Bronchial epithelial cell (primary cell): Measurements from ENCODE around the gene DNM3. TPM values are rescaled to one million over a fixed set of nuclear protein-coding genes. Genes with fewer than 3 reads are reported as not detected.

Experiments
- DNase-seq: peaks from one replicate; pipeline ENCODE4 v3.0.0-alpha.2; 2010; ENCODE audit warnings: low read depth
- FAIRE-seq: peaks from 2 replicates; lab custom pipeline; 2011; peaks lifted over from hg19 to GRCh38; lab: Jason Lieb, UNC
- H3K27me3 ChIP-seq: 2 replicates; pipeline ENCODE4 v1.5.1; 2011; ENCODE audit warnings: low read length; ENCODE audit not compliant: control insufficient read depth, insufficient read depth
- H3K36me3 ChIP-seq: 2 replicates; pipeline ENCODE4 v1.5.1; 2011; ENCODE audit warnings: low read length; ENCODE audit not compliant: control insufficient read depth, insufficient read depth
- H3K4me3 ChIP-seq: 2 replicates; pipeline ENCODE4 v1.5.1; 2011; ENCODE audit warnings: mild to moderate bottlenecking, low read depth, low read length, control low read depth
- CTCF ChIP-seq: IDR thresholded peaks from 2 replicates; pipeline ENCODE4 v1.5.1; 2011; ENCODE audit warnings: mild to moderate bottlenecking, moderate library complexity, low read length, control low read depth, inconsistent platforms; ENCODE audit not compliant: insufficient read depth, severe bottlenecking
- total RNA-seq: library from RNA; depleted of rRNA; stranded (reverse); fragments of >200 nt; gene quantifications from 2 replicates; pipeline ENCODE4 v1.2.1, GENCODE V29; 2014

The DNM3 gene
- total RNA-seq, 1 donor from 2014 or later: 1.3 TPM

GRCh38 chr1:172453607-172454006 is 612.3 kb downstream of the DNM3 start:
- TF ChIP-seq CTCF: no peak
- no peak for DNase-seq
- no peaks in the 10 kb centered on the region for H3K27me3 ChIP-seq
- H3K4me3 ChIP-seq: no peak overlapping the region
- FAIRE-seq: no peak
- no peaks in the 10 kb centered on the region for H3K36me3 ChIP-seq

- no peak for FAIRE-seq
- TF ChIP-seq CTCF: no peak
- Histone ChIP-seq H3K27me3 (no peaks in the 10 kb centered on the region), H3K4me3 (no peak overlapping the region), H3K36me3 (no peaks in the 10 kb centered on the region)
- DNase-seq: no peak
Observed at GRCh38 chr1:172455451-172455850, 614.2 kb downstream of the DNM3 start.

- H3K4me3 ChIP-seq: no peak overlapping the region
- DNase-seq (no peak), FAIRE-seq (no peak)
- H3K36me3 ChIP-seq: no peaks in the 10 kb centered on the region
- no peaks in the 10 kb centered on the region for H3K27me3 ChIP-seq
- no peak for TF ChIP-seq CTCF
Observed at GRCh38 chr1:172456344-172456769, 615.1 kb downstream of the DNM3 start.

GRCh38 chr1:172457479-172458130 is 616.3 kb downstream of the DNM3 start:
- DNase-seq (no peak), FAIRE-seq (no peak)
- TF ChIP-seq CTCF: no peak
- no peaks in the 10 kb centered on the region for H3K36me3 ChIP-seq
- H3K27me3 ChIP-seq: no peaks in the 10 kb centered on the region
- H3K4me3 ChIP-seq: no peak overlapping the region

- FAIRE-seq: no peak
- TF ChIP-seq CTCF: no peak
- H3K4me3 ChIP-seq: no peak overlapping the region
- H3K36me3 ChIP-seq: no peaks in the 10 kb centered on the region
- H3K27me3 ChIP-seq: no peaks in the 10 kb centered on the region
- DNase-seq: peak; percentile 77
Observed at GRCh38 chr1:172460177-172460576, 618.9 kb downstream of the DNM3 start.

- Histone ChIP-seq H3K4me3 (no peak overlapping the region), H3K27me3 (no peaks in the 10 kb centered on the region), H3K36me3 (no peaks in the 10 kb centered on the region)
- FAIRE-seq: no peak
- TF ChIP-seq CTCF: no peak
- peak; percentile 21 for DNase-seq
Observed at GRCh38 chr1:172460887-172461315, 619.6 kb downstream of the DNM3 start.
